ENCODE data around the gene TAAR9.
"Not testable (repeated sequence)": the region's sequence is repeated elsewhere in the genome, so short reads cannot be mapped to it uniquely, and the experiment has no call there.

TAAR9 gene

DNA sequence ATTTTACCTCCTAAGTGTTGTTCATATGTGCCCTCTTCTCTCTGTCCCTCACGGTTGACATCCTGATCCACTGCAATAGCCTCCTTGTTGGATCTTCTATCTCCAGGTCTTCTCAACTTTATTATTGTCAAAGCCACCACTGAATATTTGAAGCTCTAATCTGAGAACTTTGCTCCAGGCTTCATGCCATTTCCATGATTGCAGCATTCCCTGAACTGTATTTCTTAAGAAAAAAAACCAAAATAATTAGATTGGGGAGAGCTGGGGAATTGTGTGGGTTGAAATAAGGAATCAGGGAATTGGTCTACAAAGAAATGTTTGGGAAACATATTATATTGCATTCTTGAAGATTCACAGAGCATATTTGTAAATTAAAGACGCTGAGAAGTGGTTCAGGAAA, 22.7 kb upstream of the TAAR9 start:
- no peak overlapping the region for H3K4me3 ChIP-seq (replicated peaks; ENCODE audit: low read depth, low read length)
- TF ChIP-seq, protein P1, sequence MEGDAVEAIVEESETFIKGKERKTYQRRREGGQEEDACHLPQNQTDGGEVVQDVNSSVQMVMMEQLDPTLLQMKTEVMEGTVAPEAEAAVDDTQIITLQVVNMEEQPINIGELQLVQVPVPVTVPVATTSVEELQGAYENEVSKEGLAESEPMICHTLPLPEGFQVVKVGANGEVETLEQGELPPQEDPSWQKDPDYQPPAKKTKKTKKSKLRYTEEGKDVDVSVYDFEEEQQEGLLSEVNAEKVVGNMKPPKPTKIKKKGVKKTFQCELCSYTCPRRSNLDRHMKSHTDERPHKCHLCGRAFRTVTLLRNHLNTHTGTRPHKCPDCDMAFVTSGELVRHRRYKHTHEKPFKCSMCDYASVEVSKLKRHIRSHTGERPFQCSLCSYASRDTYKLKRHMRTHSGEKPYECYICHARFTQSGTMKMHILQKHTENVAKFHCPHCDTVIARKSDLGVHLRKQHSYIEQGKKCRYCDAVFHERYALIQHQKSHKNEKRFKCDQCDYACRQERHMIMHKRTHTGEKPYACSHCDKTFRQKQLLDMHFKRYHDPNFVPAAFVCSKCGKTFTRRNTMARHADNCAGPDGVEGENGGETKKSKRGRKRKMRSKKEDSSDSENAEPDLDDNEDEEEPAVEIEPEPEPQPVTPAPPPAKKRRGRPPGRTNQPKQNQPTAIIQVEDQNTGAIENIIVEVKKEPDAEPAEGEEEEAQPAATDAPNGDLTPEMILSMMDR (IDR thresholded peaks at IDR 0.05; ENCODE audit: low read depth, low read length, missing control alignments): no peak
- no peak for DNase-seq (ENCODE audit: extremely low read depth, low read depth)

DNA sequence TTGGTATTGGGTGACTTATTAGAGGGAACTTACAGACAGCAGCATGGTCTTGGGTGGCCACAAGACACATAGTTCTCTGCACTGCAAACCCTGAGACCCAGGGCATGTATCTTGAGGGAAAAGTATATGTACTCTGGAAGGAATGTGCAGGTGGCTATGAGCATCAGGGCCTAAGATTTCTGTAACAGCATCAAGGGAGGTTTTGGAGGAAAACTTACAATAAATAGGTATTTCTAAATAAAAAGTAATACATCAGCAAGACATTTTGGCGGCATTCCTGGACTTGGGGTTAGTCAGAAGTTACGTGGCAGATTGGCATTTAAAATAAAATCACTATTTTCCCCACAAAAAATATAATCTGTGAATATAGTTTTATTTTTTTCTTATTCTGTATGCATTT, 17.1 kb upstream of the TAAR9 start:
- no peak for DNase-seq (ENCODE audit: extremely low read depth, low read depth)
- no peak overlapping the region for H3K4me3 ChIP-seq (replicated peaks; ENCODE audit: low read depth, low read length)
- TF ChIP-seq, protein P1 (IDR thresholded peaks at IDR 0.05; ENCODE audit: low read depth, low read length, missing control alignments): no peak

DNA sequence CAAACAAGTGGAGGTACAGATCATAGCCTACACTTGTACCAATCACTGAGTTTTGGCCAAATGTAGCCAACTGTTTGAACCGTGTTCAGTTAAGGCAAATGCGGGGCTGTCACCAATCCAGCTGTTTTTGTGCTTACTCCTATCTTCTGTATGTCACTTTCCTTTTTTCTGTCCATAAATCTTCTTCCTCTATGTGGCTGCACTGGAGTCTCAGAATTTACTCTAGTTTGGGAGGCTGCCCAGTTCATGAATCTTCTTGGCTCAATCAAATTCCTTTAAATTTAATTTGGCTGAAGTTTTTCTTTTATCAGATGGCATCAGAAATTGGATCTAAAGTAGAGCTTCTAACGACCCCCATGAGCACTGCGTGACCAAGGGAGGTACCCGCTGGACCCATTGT, 13.4 kb upstream of the TAAR9 start:
- no peak for DNase-seq (ENCODE audit: extremely low read depth, low read depth)
- TF ChIP-seq, protein P1 (IDR thresholded peaks at IDR 0.05; ENCODE audit: low read depth, low read length, missing control alignments): no peak

DNA sequence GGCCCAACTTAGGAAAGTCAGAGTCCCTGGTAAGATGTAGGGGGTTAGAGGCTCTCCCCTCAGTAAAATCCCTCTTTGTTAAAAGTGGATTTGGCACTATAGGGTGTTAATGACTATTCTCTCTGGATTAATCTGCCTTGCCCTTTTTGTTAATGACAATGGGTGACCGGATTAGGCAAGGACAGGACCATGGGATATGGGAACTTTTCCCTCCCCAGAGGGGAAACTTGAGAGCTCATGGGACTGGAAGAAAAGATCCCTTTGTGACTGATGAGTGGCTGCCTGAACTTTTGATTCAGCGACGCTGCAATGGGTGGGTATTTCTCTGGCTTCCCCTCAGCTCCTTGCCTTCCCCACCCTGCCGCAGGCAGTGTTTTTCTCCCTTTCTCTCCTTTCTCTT, 12.2 kb upstream of the TAAR9 start:
- no peak for DNase-seq (ENCODE audit: extremely low read depth, low read depth)
- TF ChIP-seq, protein P1 (IDR thresholded peaks at IDR 0.05; ENCODE audit: low read depth, low read length, missing control alignments): no peak
- no peak overlapping the region for H3K4me3 ChIP-seq (replicated peaks; ENCODE audit: low read depth, low read length)

More for the DNA sequence above, 13.4 kb upstream of the TAAR9 start:
- no peak overlapping the region for H3K4me3 ChIP-seq (replicated peaks; ENCODE audit: low read depth, low read length)

DNA sequence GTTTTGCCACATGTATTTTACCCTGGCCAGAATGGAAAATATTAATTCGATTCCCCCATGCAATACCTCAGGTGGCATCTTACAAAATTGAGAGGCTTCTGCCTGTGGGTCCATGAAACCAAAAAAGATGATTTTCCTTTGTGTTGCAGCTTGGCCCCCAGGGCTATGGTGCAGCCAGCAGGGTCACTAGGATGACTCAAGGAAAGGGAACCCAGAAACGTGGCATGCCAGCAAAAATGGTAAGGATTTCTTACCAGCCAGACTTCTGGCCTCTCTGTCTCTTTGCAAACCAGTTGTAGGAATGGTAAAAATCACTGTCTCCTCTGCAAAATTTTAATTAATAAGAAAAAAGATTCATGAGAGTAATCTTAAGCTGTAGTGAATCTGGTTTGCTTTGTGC, 11.6 kb upstream of the TAAR9 start:
- TF ChIP-seq, protein P1 (IDR thresholded peaks at IDR 0.05; ENCODE audit: low read depth, low read length, missing control alignments): no peak
- no peak for DNase-seq (ENCODE audit: extremely low read depth, low read depth)
- no peak overlapping the region for H3K4me3 ChIP-seq (replicated peaks; ENCODE audit: low read depth, low read length)

DNA sequence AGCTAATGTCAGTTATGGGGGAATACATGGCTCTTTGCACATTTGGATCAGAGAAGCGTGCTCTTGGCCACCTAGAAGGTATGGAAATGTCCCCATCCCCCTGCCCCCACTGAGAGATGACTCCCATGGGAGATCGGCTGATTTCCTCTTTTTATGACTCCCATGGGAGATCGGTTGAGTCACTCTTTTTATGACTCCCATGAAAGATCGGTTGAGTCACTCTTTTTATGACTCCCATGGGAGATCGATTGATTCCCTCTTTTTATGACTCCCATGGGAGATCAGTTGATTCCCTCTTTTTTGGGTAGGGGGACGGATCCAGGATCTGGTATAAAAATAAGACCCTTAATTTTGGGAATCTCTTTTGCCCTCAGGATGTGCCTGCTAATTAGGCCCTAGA, 10.3 kb upstream of the TAAR9 start:
- TF ChIP-seq, protein P1 (IDR thresholded peaks at IDR 0.05; ENCODE audit: low read depth, low read length, missing control alignments): no peak
- no peak overlapping the region for H3K4me3 ChIP-seq (replicated peaks; ENCODE audit: low read depth, low read length)
- DNase-seq (ENCODE audit: extremely low read depth, low read depth): no peak

DNA sequence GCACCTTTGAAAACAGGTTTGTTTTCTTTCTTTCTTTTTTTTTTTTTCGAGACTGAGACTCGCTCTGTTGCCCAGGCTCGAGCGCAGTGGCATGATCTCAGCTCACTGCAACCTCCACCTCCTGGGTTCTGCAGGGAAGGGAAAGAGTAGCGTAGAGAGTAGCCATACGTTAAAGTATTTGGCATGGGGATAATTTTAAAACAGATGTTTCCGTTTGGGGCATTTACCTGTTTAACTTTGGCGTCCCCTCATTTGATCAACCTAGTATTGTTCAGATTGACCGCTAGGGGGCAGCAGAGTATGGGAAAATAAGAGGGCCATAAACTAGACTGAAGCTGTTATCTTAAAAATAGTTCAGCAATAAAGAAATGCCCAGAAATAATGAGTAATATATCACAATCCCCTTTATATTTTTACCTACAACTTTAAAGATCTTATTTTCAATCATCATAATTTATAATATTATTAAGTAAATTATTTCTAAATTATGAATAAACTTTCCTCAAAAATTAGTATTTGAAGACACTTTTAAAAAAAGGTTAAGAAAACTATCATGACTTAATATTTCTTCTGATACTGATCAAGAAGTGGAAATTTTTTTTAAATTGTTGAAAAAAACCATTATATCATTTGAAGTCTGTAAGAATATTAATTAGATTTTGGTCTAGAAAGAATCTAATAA, 7.6 kb upstream of the TAAR9 start:
- no peak overlapping the region for H3K4me3 ChIP-seq (replicated peaks; ENCODE audit: low read depth, low read length)
- TF ChIP-seq, protein P1 (IDR thresholded peaks at IDR 0.05; ENCODE audit: low read depth, low read length, missing control alignments): peak; percentile 73
- peak; percentile 26 for DNase-seq (ENCODE audit: extremely low read depth, low read depth)

DNA sequence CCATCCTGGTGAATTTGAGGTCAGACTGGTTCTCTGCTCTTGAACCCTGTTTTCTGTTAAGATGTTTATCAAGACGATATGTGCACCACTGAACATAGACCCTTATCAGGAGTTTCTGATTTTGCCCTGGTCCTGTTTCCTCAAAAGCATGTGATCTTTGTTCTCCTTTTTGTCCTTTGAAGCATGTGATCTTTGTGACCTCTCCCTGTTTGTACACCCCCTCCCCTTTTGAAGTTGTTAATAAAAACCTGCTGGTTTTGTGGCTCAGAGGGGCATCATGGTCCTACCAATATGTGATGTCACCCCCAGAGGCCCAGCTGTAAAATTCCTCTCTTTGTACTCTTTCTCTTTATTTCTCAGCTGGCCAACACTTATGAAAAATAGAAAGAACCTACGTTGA, 3.5 kb upstream of the TAAR9 start:
- not testable (repeated sequence) for H3K4me3 ChIP-seq (replicated peaks; ENCODE audit: low read depth, low read length); DNase-seq (ENCODE audit: extremely low read depth, low read depth)
